Glomerular endothelial cell (primary cell): ENCODE data around the gene CIDEA. TPM values are rescaled to one million over a fixed set of nuclear protein-coding genes. Genes with fewer than 3 reads are reported as not detected.
"Not testable (repeated sequence)": the region's sequence is repeated elsewhere in the genome, so short reads cannot be mapped to it uniquely, and the experiment has no call there.

Source experiments
- DNase-seq: peaks from one replicate; pipeline ENCODE4 v3.0.0-alpha.2; 2011; ENCODE audit warnings: low read depth, low spot score; ENCODE audit errors: extremely low read depth
- total RNA-seq: library from RNA; depleted of rRNA; stranded (reverse); fragments of >200 nt; gene quantifications from 2 replicates; pipeline ENCODE4 v1.2.3, GENCODE V29; 2015

The CIDEA gene
- total RNA-seq, 1 donor from 2014 or later: 1.4 TPM

- DNase-seq: no peak
Observed at GRCh38 chr18:12238826-12239225, 15.3 kb upstream of the CIDEA start.

- no peak for DNase-seq
Observed at GRCh38 chr18:12239431-12239830, 14.7 kb upstream of the CIDEA start.

- no peak for DNase-seq
Observed at GRCh38 chr18:12242658-12243260, 11.4 kb upstream of the CIDEA start.

- not testable (repeated sequence) for DNase-seq
Observed at GRCh38 chr18:12243272-12243671, 10.9 kb upstream of the CIDEA start.

GRCh38 chr18:12245793-12246135, 8.4 kb upstream of the CIDEA start:
- no peak for DNase-seq

GRCh38 chr18:12246849-12247808, 7.0 kb upstream of the CIDEA start:
- DNase-seq: no peak

GRCh38 chr18:12247946-12248345, 6.2 kb upstream of the CIDEA start:
- no peak for DNase-seq

GRCh38 chr18:12248926-12249720, 5.0 kb upstream of the CIDEA start:
- DNase-seq: no peak

- no peak for DNase-seq
Observed at GRCh38 chr18:12251311-12251710, 2.9 kb upstream of the CIDEA start.

- DNase-seq: no peak
Observed at GRCh38 chr18:12252061-12252460, 2.1 kb upstream of the CIDEA start.

- no peak for DNase-seq
Observed at GRCh38 chr18:12253027-12253426, 1.1 kb upstream of the CIDEA start.

- no peak for DNase-seq
Observed at GRCh38 chr18:12253663-12254135, 462 bp upstream of the CIDEA start.

- no peak for DNase-seq
Observed at GRCh38 chr18:12254820-12255511, 805 bp downstream of the CIDEA start.

- no peak for DNase-seq
Observed at GRCh38 chr18:12255626-12256026, 1.5 kb downstream of the CIDEA start.

GRCh38 chr18:12256951-12257350, 2.8 kb downstream of the CIDEA start:
- DNase-seq: no peak

GRCh38 chr18:12257996-12258718, 4.0 kb downstream of the CIDEA start:
- DNase-seq: no peak

- DNase-seq: no peak
Observed at GRCh38 chr18:12258719-12259705, 4.9 kb downstream of the CIDEA start.

- no peak for DNase-seq
Observed at GRCh38 chr18:12262748-12263147, 8.6 kb downstream of the CIDEA start.

GRCh38 chr18:12264864-12265263, 10.7 kb downstream of the CIDEA start:
- no peak for DNase-seq
